GM12891 (cell line): ENCODE results near the gene DNMT1.
"Not testable (repeated sequence)": the region's sequence is repeated elsewhere in the genome, so short reads cannot be mapped to it uniquely, and the experiment has no call there.

ENCODE experiments used
- POLR2A ChIP-seq: IDR thresholded peaks from 2 replicates; pipeline ENCODE4 v1.6.1; 2011; ENCODE audit warnings: low read depth, low read length, control low read depth
- POLR2AphosphoS5 ChIP-seq: IDR thresholded peaks from 2 replicates; pipeline ENCODE4 v1.6.1; 2011; ENCODE audit warnings: low read depth, low read length, control low read depth
- POU2F2 ChIP-seq: IDR thresholded peaks from 2 replicates; pipeline ENCODE4 v1.6.1; 2011; ENCODE audit warnings: low read depth, mild to moderate bottlenecking, control low read depth, low read length, moderate library complexity
- TAF1 ChIP-seq: IDR thresholded peaks from 2 replicates; pipeline ENCODE4 v1.6.1; 2011; ENCODE audit warnings: low read depth, low read length, control low read depth

GRCh38 chr19:10200101-10200500 is 5.3 kb upstream of the DNMT1 start:
- not testable (repeated sequence) for TF ChIP-seq POLR2A, TAF1, POLR2AphosphoS5, POU2F2
